ENCODE results near the gene PERCC1. TPM values are rescaled to one million over a fixed set of nuclear protein-coding genes. Genes with fewer than 3 reads are reported as not detected.

Gene PERCC1
- total RNA-seq, 1 experiment from 2014 or later: not detected

- no peak overlapping the region for H3K27ac Mint-ChIP-seq
- no peak for DNase-seq (ENCODE audit: low spot score)
- peaks cover 6% of the 10 kb centered on the region; the same call in 1 of the 2 replicates for H3K36me3 Mint-ChIP-seq
- no peaks in the 10 kb centered on the region for H3K9me3 Mint-ChIP-seq
- ChIA-PET POLR2A (no interaction called here), CTCF (no interaction called here)
- no peak for TF ChIP-seq SMAD4 (CRISPR knock-in tag; IDR thresholded peaks at IDR 0.05)
- no peak for TF ChIP-seq ATF1 (CRISPR knock-in tag; IDR thresholded peaks at IDR 0.05)
- TF ChIP-seq NFE2L1 (CRISPR knock-in tag; IDR thresholded peaks at IDR 0.05): no peak
- no peak for TF ChIP-seq ZNF317 (CRISPR knock-in tag; IDR thresholded peaks at IDR 0.05; ENCODE audit: borderline replicate concordance, low read depth)
- no peak for TF ChIP-seq AR (CRISPR knock-in tag; IDR thresholded peaks at IDR 0.05)
- TF ChIP-seq, protein P1, sequence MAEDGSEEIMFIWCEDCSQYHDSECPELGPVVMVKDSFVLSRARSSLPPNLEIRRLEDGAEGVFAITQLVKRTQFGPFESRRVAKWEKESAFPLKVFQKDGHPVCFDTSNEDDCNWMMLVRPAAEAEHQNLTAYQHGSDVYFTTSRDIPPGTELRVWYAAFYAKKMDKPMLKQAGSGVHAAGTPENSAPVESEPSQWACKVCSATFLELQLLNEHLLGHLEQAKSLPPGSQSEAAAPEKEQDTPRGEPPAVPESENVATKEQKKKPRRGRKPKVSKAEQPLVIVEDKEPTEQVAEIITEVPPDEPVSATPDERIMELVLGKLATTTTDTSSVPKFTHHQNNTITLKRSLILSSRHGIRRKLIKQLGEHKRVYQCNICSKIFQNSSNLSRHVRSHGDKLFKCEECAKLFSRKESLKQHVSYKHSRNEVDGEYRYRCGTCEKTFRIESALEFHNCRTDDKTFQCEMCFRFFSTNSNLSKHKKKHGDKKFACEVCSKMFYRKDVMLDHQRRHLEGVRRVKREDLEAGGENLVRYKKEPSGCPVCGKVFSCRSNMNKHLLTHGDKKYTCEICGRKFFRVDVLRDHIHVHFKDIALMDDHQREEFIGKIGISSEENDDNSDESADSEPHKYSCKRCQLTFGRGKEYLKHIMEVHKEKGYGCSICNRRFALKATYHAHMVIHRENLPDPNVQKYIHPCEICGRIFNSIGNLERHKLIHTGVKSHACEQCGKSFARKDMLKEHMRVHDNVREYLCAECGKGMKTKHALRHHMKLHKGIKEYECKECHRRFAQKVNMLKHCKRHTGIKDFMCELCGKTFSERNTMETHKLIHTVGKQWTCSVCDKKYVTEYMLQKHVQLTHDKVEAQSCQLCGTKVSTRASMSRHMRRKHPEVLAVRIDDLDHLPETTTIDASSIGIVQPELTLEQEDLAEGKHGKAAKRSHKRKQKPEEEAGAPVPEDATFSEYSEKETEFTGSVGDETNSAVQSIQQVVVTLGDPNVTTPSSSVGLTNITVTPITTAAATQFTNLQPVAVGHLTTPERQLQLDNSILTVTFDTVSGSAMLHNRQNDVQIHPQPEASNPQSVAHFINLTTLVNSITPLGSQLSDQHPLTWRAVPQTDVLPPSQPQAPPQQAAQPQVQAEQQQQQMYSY (CRISPR knock-in tag; IDR thresholded peaks at IDR 0.05): no peak
- TF ChIP-seq ZNF263 (CRISPR knock-in tag; IDR thresholded peaks at IDR 0.05; ENCODE audit: low read depth): no peak
- TF ChIP-seq GTF2I (CRISPR knock-in tag; conservative IDR thresholded peaks at IDR 0.05): no peak
- TF ChIP-seq, protein P2, sequence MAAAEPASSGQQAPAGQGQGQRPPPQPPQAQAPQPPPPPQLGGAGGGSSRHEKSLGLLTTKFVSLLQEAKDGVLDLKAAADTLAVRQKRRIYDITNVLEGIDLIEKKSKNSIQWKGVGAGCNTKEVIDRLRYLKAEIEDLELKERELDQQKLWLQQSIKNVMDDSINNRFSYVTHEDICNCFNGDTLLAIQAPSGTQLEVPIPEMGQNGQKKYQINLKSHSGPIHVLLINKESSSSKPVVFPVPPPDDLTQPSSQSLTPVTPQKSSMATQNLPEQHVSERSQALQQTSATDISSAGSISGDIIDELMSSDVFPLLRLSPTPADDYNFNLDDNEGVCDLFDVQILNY (CRISPR knock-in tag; IDR thresholded peaks at IDR 0.05): no peak
- TF ChIP-seq, protein P3, sequence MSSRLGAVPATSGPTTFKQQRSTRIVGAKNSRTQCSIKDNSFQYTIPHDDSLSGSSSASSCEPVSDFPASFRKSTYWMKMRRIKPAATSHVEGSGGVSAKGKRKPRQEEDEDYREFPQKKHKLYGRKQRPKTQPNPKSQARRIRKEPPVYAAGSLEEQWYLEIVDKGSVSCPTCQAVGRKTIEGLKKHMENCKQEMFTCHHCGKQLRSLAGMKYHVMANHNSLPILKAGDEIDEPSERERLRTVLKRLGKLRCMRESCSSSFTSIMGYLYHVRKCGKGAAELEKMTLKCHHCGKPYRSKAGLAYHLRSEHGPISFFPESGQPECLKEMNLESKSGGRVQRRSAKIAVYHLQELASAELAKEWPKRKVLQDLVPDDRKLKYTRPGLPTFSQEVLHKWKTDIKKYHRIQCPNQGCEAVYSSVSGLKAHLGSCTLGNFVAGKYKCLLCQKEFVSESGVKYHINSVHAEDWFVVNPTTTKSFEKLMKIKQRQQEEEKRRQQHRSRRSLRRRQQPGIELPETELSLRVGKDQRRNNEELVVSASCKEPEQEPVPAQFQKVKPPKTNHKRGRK (CRISPR knock-in tag; IDR thresholded peaks at IDR 0.05; ENCODE audit: borderline replicate concordance): no peak
- no peak for TF ChIP-seq ATF6 (CRISPR knock-in tag; IDR thresholded peaks at IDR 0.05)
- no peak for TF ChIP-seq STAT6 (CRISPR knock-in tag; conservative IDR thresholded peaks at IDR 0.05; ENCODE audit: low read depth)
- no peak for TF ChIP-seq CTCF (IDR thresholded peaks at IDR 0.05)
- no peak for TF ChIP-seq HMGA2 (CRISPR knock-in tag; IDR thresholded peaks at IDR 0.05)
- H3K4me3 Mint-ChIP-seq: no peak overlapping the region
- H3K27me3 Mint-ChIP-seq (ENCODE audit: low read depth): no peaks in the 10 kb centered on the region
- no peak for ATAC-seq
- H3K4me1 Mint-ChIP-seq: no peaks in the 10 kb centered on the region
Observed at GRCh38 chr16:1453316-1453715, 22.4 kb downstream of the PERCC1 start.
